Measurements from ENCODE around the gene NCAPD3. TPM values are rescaled to one million over a fixed set of nuclear protein-coding genes. Genes with fewer than 3 reads are reported as not detected.

NCAPD3 gene
- total and polyA plus RNA-seq, 9 of the 15 experiments (the other 6 are each of a cell fraction or from before 2014, with no cell fraction given) = 23.6 to 80.6 (median 58.6) TPM

DNA sequence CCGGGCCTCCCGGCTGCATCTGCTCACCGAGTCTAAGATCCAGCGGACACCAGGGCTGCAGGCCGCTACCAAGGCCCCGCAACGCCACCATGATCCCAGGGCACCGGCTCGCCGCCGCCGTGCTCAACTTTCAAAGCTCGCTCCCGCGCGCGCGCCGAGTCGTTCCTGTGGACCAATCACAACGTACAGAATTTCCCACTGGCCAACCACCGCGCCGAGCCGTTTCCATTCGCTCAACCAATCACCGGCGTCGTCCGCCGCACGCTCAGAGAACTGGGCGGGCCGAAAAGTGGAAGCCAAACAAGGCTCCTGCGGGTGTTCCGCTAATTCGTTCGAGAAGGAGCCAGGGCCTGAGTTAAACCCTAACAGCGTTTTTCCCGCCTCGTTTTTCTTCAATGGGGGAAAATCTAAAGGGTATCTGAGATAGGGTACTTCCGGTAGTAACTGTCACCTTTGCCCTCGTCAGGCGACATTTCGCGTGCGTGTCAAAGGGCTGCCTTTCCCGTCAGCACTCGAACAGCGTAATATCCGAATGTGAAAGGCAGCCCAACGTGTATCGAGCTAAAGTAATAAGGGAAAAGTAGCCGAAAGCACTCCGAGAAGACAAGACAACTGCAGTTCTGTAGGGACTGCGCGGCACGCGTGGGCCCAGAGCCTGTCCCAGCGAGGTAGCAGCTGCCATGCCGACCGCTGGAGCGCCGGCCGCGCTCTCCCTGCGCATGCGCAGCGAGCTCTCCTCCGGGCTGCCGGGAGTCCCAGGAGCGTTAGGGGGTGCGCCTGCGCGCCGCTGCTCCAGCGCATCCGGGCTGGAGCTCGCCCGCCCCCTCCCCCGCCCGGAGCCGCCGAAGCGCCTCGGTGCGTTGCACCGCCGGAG is at the start of gene NCAPD3, which contains the start of gene VPS26B (continued):
- TF ChIP-seq NR2C1 (IDR thresholded peaks at IDR 0.05) (peak; percentile 86), NR2C1 (tag; IDR thresholded peaks at IDR 0.05) (peak; percentile 87), ZNF347 (CRISPR knock-in tag; IDR thresholded peaks at IDR 0.05; ENCODE audit: low read depth) (no peak), JUND (IDR thresholded peaks at IDR 0.05; ENCODE audit: borderline replicate concordance, low read depth, low read length) (0 out of 2 replicates have a peak, but pooled peaks have one; percentile 9), JUND (tag; IDR thresholded peaks at IDR 0.05; ENCODE audit: borderline replicate concordance, low read depth, low read length) (no peak; the same call in 2 of the 3 replicates), ZNF408 (CRISPR knock-in tag; IDR thresholded peaks at IDR 0.05; ENCODE audit: low read depth) (no peak), ZFX (CRISPR knock-in tag; IDR thresholded peaks at IDR 0.05) (peak; percentile 94), RBFOX2 (IDR thresholded peaks at IDR 0.05; ENCODE audit: low read depth, low read length) (peak; percentile 93), CBX8 (IDR thresholded peaks at IDR 0.05; ENCODE audit: borderline replicate concordance, extremely low read depth, low read depth, low read length, poor library complexity, severe bottlenecking) (no peak), DLX4 (CRISPR knock-in tag; IDR thresholded peaks at IDR 0.05) (no peak), TGIF2 (CRISPR knock-in tag; IDR thresholded peaks at IDR 0.05) (0 out of 2 replicates have a peak, but pooled peaks have one; percentile 79), NFYB (IDR thresholded peaks at IDR 0.05; ENCODE audit: extremely low read depth, insufficient read length) (peak; percentile 95), YY1 (IDR thresholded peaks at IDR 0.05; ENCODE audit: borderline replicate concordance in 1 of 3, control insufficient read depth in 1 of 3, extremely low read depth in 1 of 3, insufficient read depth in 3 of 3, insufficient read length in 1 of 3, insufficient replicate concordance in 2 of 3, low read depth in 1 of 3, low read length in 2 of 3) (peak in 2 of 3 experiments; percentile 66 to 86)
- TF ChIP-seq, protein P1, sequence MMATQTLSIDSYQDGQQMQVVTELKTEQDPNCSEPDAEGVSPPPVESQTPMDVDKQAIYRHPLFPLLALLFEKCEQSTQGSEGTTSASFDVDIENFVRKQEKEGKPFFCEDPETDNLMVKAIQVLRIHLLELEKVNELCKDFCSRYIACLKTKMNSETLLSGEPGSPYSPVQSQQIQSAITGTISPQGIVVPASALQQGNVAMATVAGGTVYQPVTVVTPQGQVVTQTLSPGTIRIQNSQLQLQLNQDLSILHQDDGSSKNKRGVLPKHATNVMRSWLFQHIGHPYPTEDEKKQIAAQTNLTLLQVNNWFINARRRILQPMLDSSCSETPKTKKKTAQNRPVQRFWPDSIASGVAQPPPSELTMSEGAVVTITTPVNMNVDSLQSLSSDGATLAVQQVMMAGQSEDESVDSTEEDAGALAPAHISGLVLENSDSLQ (IDR thresholded peaks at IDR 0.05) = peak; percentile 67; the same call in 1 of the 2 replicates
- TF ChIP-seq, protein P2, sequence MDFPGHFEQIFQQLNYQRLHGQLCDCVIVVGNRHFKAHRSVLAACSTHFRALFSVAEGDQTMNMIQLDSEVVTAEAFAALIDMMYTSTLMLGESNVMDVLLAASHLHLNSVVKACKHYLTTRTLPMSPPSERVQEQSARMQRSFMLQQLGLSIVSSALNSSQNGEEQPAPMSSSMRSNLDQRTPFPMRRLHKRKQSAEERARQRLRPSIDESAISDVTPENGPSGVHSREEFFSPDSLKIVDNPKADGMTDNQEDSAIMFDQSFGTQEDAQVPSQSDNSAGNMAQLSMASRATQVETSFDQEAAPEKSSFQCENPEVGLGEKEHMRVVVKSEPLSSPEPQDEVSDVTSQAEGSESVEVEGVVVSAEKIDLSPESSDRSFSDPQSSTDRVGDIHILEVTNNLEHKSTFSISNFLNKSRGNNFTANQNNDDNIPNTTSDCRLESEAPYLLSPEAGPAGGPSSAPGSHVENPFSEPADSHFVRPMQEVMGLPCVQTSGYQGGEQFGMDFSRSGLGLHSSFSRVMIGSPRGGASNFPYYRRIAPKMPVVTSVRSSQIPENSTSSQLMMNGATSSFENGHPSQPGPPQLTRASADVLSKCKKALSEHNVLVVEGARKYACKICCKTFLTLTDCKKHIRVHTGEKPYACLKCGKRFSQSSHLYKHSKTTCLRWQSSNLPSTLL (IDR thresholded peaks at IDR 0.05) = no peak
- TF ChIP-seq, protein P3, sequence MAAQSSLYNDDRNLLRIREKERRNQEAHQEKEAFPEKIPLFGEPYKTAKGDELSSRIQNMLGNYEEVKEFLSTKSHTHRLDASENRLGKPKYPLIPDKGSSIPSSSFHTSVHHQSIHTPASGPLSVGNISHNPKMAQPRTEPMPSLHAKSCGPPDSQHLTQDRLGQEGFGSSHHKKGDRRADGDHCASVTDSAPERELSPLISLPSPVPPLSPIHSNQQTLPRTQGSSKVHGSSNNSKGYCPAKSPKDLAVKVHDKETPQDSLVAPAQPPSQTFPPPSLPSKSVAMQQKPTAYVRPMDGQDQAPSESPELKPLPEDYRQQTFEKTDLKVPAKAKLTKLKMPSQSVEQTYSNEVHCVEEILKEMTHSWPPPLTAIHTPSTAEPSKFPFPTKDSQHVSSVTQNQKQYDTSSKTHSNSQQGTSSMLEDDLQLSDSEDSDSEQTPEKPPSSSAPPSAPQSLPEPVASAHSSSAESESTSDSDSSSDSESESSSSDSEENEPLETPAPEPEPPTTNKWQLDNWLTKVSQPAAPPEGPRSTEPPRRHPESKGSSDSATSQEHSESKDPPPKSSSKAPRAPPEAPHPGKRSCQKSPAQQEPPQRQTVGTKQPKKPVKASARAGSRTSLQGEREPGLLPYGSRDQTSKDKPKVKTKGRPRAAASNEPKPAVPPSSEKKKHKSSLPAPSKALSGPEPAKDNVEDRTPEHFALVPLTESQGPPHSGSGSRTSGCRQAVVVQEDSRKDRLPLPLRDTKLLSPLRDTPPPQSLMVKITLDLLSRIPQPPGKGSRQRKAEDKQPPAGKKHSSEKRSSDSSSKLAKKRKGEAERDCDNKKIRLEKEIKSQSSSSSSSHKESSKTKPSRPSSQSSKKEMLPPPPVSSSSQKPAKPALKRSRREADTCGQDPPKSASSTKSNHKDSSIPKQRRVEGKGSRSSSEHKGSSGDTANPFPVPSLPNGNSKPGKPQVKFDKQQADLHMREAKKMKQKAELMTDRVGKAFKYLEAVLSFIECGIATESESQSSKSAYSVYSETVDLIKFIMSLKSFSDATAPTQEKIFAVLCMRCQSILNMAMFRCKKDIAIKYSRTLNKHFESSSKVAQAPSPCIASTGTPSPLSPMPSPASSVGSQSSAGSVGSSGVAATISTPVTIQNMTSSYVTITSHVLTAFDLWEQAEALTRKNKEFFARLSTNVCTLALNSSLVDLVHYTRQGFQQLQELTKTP (IDR thresholded peaks at IDR 0.05; ENCODE audit: low read depth in 1 of 2, partially characterized antibody in 2 of 2) = peak in 1 of 2 experiments; percentile 36
